ENCODE measurements around the gene ADH6. TPM values are rescaled to one million over a fixed set of nuclear protein-coding genes. Genes with fewer than 3 reads are reported as not detected.

Gene ADH6
- total and polyA plus RNA-seq, 9 of the 15 experiments (the other 6 are each of a cell fraction or from before 2014, with no cell fraction given) = 0.13 TPM; not detected in 8

- TF ChIP-seq STAT5B (CRISPR knock-in tag; IDR thresholded peaks at IDR 0.05) = no peak
Observed at GRCh38 chr4:99165978-99166377, 53.1 kb downstream of the ADH6 start (continued).

- POLR2A ChIA-PET = no interaction called here
- no peak overlapping the region for H3K27ac ChIP-seq (ENCODE audit: extremely low read depth, low read depth, low read length)
- no peak overlapping the region for H3K9ac ChIP-seq (ENCODE audit: insufficient read depth in 1 of 2, low read depth in 2 of 2, low read length in 2 of 2)
- 0% methylated on average over 3 of the region's 3 CpGs for WGBS (ENCODE audit: insufficient coverage, low coverage, missing lambda C conversion rate)
- no peaks in the 10 kb centered on the region for H3K36me3 ChIP-seq (ENCODE audit: control insufficient read depth, insufficient read depth, low read length)
- H3K9me1 ChIP-seq (ENCODE audit: control insufficient read depth, insufficient read depth, low read length) = no peaks in the 10 kb centered on the region
- H3K4me1 ChIP-seq (replicated peaks in 1 of 2; ENCODE audit: control insufficient read depth in 2 of 2, insufficient read depth in 2 of 2, low read length in 2 of 2) = no peaks in the 10 kb centered on the region
- TF ChIP-seq KLF6 (CRISPR knock-in tag; IDR thresholded peaks at IDR 0.05; ENCODE audit: borderline replicate concordance) = no peak
- TF ChIP-seq RBFOX2 (IDR thresholded peaks at IDR 0.05; ENCODE audit: low read depth, low read length) = no peak
- no peak for TF ChIP-seq DNMT1 (IDR thresholded peaks at IDR 0.05)
- no peak for TF ChIP-seq PTTG1 (tag; IDR thresholded peaks at IDR 0.05; ENCODE audit: low read depth)
- no peak for TF ChIP-seq PRMT5 (CRISPR knock-in tag; IDR thresholded peaks at IDR 0.05)
- TF ChIP-seq EWSR1 (IDR thresholded peaks at IDR 0.05; ENCODE audit: borderline replicate concordance, low read depth, partially characterized antibody) = no peak
- no peak for TF ChIP-seq SREBF1 (IDR thresholded peaks at IDR 0.05; ENCODE audit: borderline replicate concordance, low read depth, low read length)
- no peak for TF ChIP-seq ETV5 (CRISPR knock-in tag; IDR thresholded peaks at IDR 0.05; ENCODE audit: low read depth)
- no peak for TF ChIP-seq ZNF445 (CRISPR knock-in tag; IDR thresholded peaks at IDR 0.05; ENCODE audit: low read depth)
- no peak overlapping the region for H3K4me3 ChIP-seq
- in situ Hi-C loops (cut with MboI) (no loop called here), intact Hi-C loops (cut with micrococcal nuclease) (no loop called here)
- CTCF ChIA-PET (ENCODE audit: low intra/inter-chr PET ratio) = no interaction called here
- no peaks in the 10 kb centered on the region for H3K79me2 ChIP-seq (ENCODE audit: control insufficient read depth, insufficient read depth, low read length)
- no peak for ATAC-seq
- no peaks in the 10 kb centered on the region for H3K27me3 ChIP-seq (ENCODE audit: control insufficient read depth in 2 of 2, insufficient read depth in 2 of 2, low read length in 2 of 2)
- FAIRE-seq = no peak
- no TSS peak for BruUV-seq (replicated peaks)
- no peaks in the 10 kb centered on the region for H3K9me3 ChIP-seq (replicated peaks; ENCODE audit: control insufficient read depth, insufficient read depth, low read depth, low read length)
- no peaks in the 10 kb centered on the region for H4K20me1 ChIP-seq (replicated peaks; ENCODE audit: control insufficient read depth, insufficient read depth, low read length)
- DNase-seq (ENCODE audit: extremely low read depth in 1 of 4, low spot score in 3 of 4) = no peak
- H3K4me2 ChIP-seq (ENCODE audit: insufficient read depth, low read length) = no peak overlapping the region
- no peak overlapping the region for H2AFZ ChIP-seq (ENCODE audit: low read depth, low read length)
Observed at GRCh38 chr4:99161373-99162099, 57.5 kb downstream of the ADH6 start.

Data from K562 (cell line).